K562 (cell line): Measurements from ENCODE around the gene RIPOR1.

ENCODE experiments used
- ARHGAP35 ChIP-seq: fragments of 450-650 bp; IDR thresholded peaks from 2 replicates; pipeline ENCODE4 v1.6.1; 2018; ENCODE audit not compliant: partially characterized antibody
- CTCF ChIP-seq, 3 experiments: IDR thresholded peaks in 2 of 3; conservative IDR thresholded peaks in 1 of 3; 2 replicates each; pipeline ENCODE4 v1.5.1; 2011 to 2012; ENCODE audit warnings: low read length in 3 of 3, mild to moderate bottlenecking in 3 of 3, control low read depth in 2 of 3, improper control_type of control experiment in 1 of 3, inconsistent platforms in 1 of 3, low read depth in 1 of 3, mixed read lengths in 1 of 3, moderate library complexity in 1 of 3; ENCODE audit not compliant: insufficient read depth in 2 of 3
- NELFE ChIP-seq: IDR thresholded peaks from 2 replicates; pipeline ENCODE4 v1.6.1; 2011; ENCODE audit warnings: mild to moderate bottlenecking; ENCODE audit not compliant: insufficient read depth, insufficient read length
- POLR2A ChIP-seq: fragments of 450-650 bp; conservative IDR thresholded peaks from 2 replicates; pipeline ENCODE4 v1.6.1; 2016
- SP1 ChIP-seq: sonication (generic); formaldehyde crosslinking; IDR thresholded peaks from 2 replicates; pipeline ENCODE4 v1.8.1; 2022; ENCODE audit warnings: mild to moderate bottlenecking, missing genetic modification reagents

DNA sequence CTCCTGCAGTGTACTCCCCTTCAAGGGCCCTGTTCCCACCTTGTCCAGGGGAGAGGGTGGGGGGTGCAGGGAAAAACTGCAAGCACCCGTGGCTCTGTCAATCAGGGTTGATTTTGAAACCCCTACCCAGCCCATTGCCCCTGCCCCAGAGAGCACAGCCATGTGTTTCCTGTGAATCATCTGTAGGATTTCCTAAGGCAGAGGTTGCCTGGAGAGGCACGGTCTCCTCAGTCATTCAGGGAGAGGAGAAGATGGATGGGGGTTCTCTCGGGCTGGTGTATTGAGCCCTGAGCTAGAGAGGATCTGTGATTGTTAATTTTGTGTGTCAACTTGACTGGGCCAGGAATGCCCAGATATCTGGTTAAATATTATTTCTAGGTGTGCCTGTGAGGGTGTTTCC is 41.8 kb upstream of the RIPOR1 start:
- TF ChIP-seq ARHGAP35: no peak
- TF ChIP-seq SP1 (CRISPR knock-in tag): no peak
- no peak for TF ChIP-seq POLR2A
- TF ChIP-seq CTCF (IDR thresholded peaks at IDR 0.05 in 2 of 3, conservative IDR thresholded peaks at IDR 0.05 in 1 of 3; ENCODE audit: insufficient read depth in 2 of 3, low read depth in 1 of 3, low read length in 3 of 3): no peak
- TF ChIP-seq NELFE: no peak
